T-cell (primary cell): Measurements from ENCODE around the gene FLT1. TPM values are rescaled to one million over a fixed set of nuclear protein-coding genes. Genes with fewer than 3 reads are reported as not detected.

Experiments used
- ATAC-seq, 4 experiments: fragments of 200-7000 bp in 3 of 4; fragments of 150-1000 bp in 1 of 4; cut with Tn5 transposase; replicated peaks in 1 of 4; 1 replicate in 3 of 4; 2 replicates in 1 of 4; pipeline ENCODE4 v1.10.0; 2021; ENCODE audit warnings: moderate library complexity in 3 of 4, mild to moderate bottlenecking in 2 of 4, moderate number of reproducible peaks in 1 of 4
- CTCF ChIA-PET, 2 donors: fragments of 300-600 bp; sonication (Branson Sonifier 250); formaldehyde crosslinking; loops; one replicate each; lab custom pipeline; 2022; ENCODE audit warnings: antibody characterized with exemption in 2 of 2; lab: Charles Lee
- POLR2A ChIA-PET, 2 donors: fragments of 300-600 bp; sonication (Branson Sonifier 250); formaldehyde crosslinking; loops; one replicate each; lab custom pipeline; 2022; ENCODE audit warnings: antibody characterized with exemption in 2 of 2; lab: Charles Lee
- DNase-seq, 35 experiments: peaks; one replicate each; pipeline versions ENCODE4 v3.0.0 to v3.0.0-alpha.2; 2013 to 2023
- H3K27ac ChIP-seq: one replicate; pipeline ENCODE4 v1.5.1; 2013; ENCODE audit warnings: low read length
- H3K27me3 ChIP-seq, 2 experiments: replicated peaks in 1 of 2; 1 replicate in 1 of 2; 2 replicates in 1 of 2; pipeline versions ENCODE4 v1.6.1 to v1.7.0; 2013; ENCODE audit warnings: low read length in 1 of 2, mixed read lengths in 1 of 2; ENCODE audit not compliant: control insufficient read depth in 2 of 2, insufficient read depth in 2 of 2; ENCODE audit errors: extremely low read depth in 1 of 2
- H3K36me3 ChIP-seq, 2 donors: 1 replicate in 1 of 2; 2 replicates in 1 of 2; pipeline versions ENCODE4 v1.6.1 to v1.7.0; 2013; ENCODE audit warnings: low read length in 1 of 2; ENCODE audit not compliant: control insufficient read depth in 2 of 2, insufficient read depth in 1 of 2; ENCODE audit errors: extremely low read depth in 1 of 2
- H3K4me1 ChIP-seq, 2 experiments: 1 replicate in 1 of 2; 2 replicates in 1 of 2; pipeline versions ENCODE4 v1.6.1 to v1.7.0; 2013; ENCODE audit warnings: low read length in 2 of 2, mixed read lengths in 1 of 2; ENCODE audit not compliant: insufficient read depth in 2 of 2, control insufficient read depth in 1 of 2; ENCODE audit errors: extremely low read depth in 1 of 2
- H3K4me3 ChIP-seq, 2 donors: 1 replicate in 1 of 2; 2 replicates in 1 of 2; pipeline versions ENCODE4 v1.5.1 to v1.7.0; 2013; ENCODE audit warnings: mild to moderate bottlenecking in 2 of 2, low read length in 1 of 2, moderate library complexity in 1 of 2; ENCODE audit not compliant: control insufficient read depth in 1 of 2; ENCODE audit errors: extremely low read depth in 1 of 2
- H3K9me3 ChIP-seq: 2 replicates; pipeline ENCODE4 v1.7.0; 2013
- H3K27ac Mint-ChIP-seq, 2 donors: one replicate each; pipeline ENCODE4 v1.8.0; 2020 to 2021; ENCODE audit warnings: mild to moderate bottlenecking in 2 of 2, mixed read lengths in 2 of 2
- H3K27me3 Mint-ChIP-seq, 2 donors: one replicate each; pipeline ENCODE4 v1.8.0; 2021 to 2022; ENCODE audit warnings: mixed read lengths in 2 of 2
- H3K36me3 Mint-ChIP-seq: one replicate; pipeline ENCODE4 v1.8.0; 2021; ENCODE audit warnings: mixed read lengths
- H3K4me1 Mint-ChIP-seq, 3 donors: one replicate each; pipeline ENCODE4 v1.8.0; 2020 to 2022; ENCODE audit warnings: mixed read lengths in 3 of 3, mild to moderate bottlenecking in 1 of 3
- H3K4me3 Mint-ChIP-seq, 3 donors: one replicate each; pipeline ENCODE4 v1.8.0; 2020 to 2022; ENCODE audit warnings: mild to moderate bottlenecking in 3 of 3, mixed read lengths in 3 of 3, moderate library complexity in 3 of 3
- H3K9me3 Mint-ChIP-seq, 3 donors: one replicate each; pipeline ENCODE4 v1.8.0; 2020 to 2022; ENCODE audit warnings: mixed read lengths in 3 of 3
- WGBS: methylation state at CpG from one replicate; pipeline ENCODE4 v1.1.5; 2013; ENCODE audit warnings: missing lambda C conversion rate; ENCODE audit not compliant: insufficient coverage; 5-methylcytosine and 5-hydroxymethylcytosine counted together
- total RNA-seq, 35 experiments: library from RNA in 6 of 35; stranded (reverse) in 6 of 35; fragments of 120-200 nt in 1 of 35; gene quantifications; one replicate each; pipeline versions ENCODE4 v1.2.1 to v1.2.4 and lab custom pipeline; 2013 to 2026

FLT1 gene
- total RNA-seq, 5 donors from 2014 or later (not counting 1 experiment from before 2014, with no cell fraction given) = 0.56 to 2.9 (median 1.6) TPM

DNA sequence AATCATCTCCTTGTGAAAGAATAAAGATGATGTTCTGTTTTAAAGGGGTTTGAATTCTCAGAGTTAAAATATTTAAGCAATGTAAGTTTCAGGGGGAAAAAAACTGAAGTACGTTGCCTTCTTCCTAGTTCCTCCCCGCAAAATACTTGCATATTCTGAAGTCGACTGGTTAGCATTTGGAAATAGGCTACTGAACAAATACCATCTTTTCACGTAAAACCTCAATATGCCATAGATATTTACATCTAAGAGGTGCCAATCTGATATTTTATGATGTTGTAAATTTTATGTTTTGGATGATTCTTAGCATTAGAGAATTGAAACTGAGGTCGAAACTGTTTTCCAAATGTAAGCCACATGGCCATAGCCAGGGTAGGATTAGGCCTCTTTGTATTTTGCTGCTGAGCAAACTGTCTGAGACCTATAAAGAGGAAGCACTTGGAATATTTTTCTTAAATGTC is 138.3 kb downstream of the FLT1 start:
- POLR2A ChIA-PET = no interaction called here
- Histone ChIP-seq H3K27me3 (peaks cover 0 to 2% of the 10 kb centered on the region in 2 experiments), H3K4me1 (peaks cover 6 to 15% of the 10 kb centered on the region in 2 experiments), H3K27ac (no peak overlapping the region), H3K4me3 (no peak overlapping the region), H3K9me3 (no peaks in the 10 kb centered on the region), H3K36me3 (peaks cover 0 to 3% of the 10 kb centered on the region in 2 donors)
- no CpG with 5 or more reads among the region's 5 CpGs for WGBS
- H3K27me3 Mint-ChIP-seq = no peaks in the 10 kb centered on the region
- peaks cover 37 to 43% (median 41%) of the 10 kb centered on the region in 3 donors for H3K4me1 Mint-ChIP-seq
- no peak overlapping the region for H3K27ac Mint-ChIP-seq
- DNase-seq = no peak
- ATAC-seq = no peak
- CTCF ChIA-PET = no interaction called here
- H3K9me3 Mint-ChIP-seq = peaks cover 0 to 4% (median 0%) of the 10 kb centered on the region in 3 donors
- H3K4me3 Mint-ChIP-seq = peak overlapping the region in 1 of 3 donors; percentile 47
- H3K36me3 Mint-ChIP-seq = no peaks in the 10 kb centered on the region

DNA sequence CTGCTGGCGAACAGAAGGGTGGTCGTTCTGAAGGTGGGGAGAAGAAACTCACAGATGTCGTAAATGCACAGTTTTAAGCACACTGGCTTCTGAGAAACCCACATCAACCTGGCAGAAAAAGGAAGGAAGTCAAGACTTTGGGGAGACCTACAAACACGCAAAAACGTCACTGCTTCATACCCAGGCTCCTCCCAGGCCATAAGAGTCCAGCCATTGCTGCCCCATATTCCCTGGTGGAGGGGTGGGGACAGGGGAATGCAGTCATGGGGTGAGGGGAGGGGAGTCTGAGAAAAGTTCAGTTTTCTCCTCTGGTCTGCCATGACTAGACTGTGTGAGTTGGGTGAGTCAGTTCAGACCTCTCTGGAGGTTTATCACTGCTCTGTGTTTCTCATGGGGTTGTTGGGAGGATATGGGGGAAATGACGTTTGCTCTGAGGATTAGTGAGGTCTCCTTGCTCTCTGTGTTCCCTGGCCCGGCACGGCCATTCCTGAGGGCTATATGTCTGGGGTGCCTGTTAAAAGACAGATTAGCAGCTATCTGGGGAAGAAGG is 139.0 kb downstream of the FLT1 start:
- H3K27me3 Mint-ChIP-seq = no peaks in the 10 kb centered on the region
- peaks cover 0 to 2% of the 10 kb centered on the region in 2 experiments for H3K27me3 ChIP-seq
- ChIA-PET CTCF (no interaction called here), POLR2A (no interaction called here)
- peaks cover 37 to 43% (median 41%) of the 10 kb centered on the region in 3 donors for H3K4me1 Mint-ChIP-seq
- 69% methylated on average over 3 of the region's 8 CpGs for WGBS
- H3K9me3 Mint-ChIP-seq = peaks cover 0 to 4% (median 0%) of the 10 kb centered on the region in 3 donors
- peak overlapping the region in 1 of 3 donors; percentile 47 for H3K4me3 Mint-ChIP-seq
- H3K36me3 Mint-ChIP-seq = no peaks in the 10 kb centered on the region
- peaks cover 6 to 15% of the 10 kb centered on the region in 2 experiments for H3K4me1 ChIP-seq
- DNase-seq (peak in 7 of 35 experiments; percentile 0 to 8 (median 4)), ATAC-seq (peak in 2 of 4 experiments; percentile 29 to 86)
- no peak overlapping the region for H3K4me3 ChIP-seq
- H3K27ac ChIP-seq = no peak overlapping the region
- peaks cover 0 to 3% of the 10 kb centered on the region in 2 donors for H3K36me3 ChIP-seq
- H3K9me3 ChIP-seq = no peaks in the 10 kb centered on the region
- peak overlapping the region in 1 of 2 donors; percentile 80 for H3K27ac Mint-ChIP-seq

- ATAC-seq (no peak), DNase-seq (no peak)
- peaks cover 0 to 3% of the 10 kb centered on the region in 2 donors for H3K36me3 ChIP-seq
- Mint-ChIP-seq H3K9me3 (no peaks in the 10 kb centered on the region), H3K4me3 (peak overlapping the region in 1 of 3 donors; percentile 47), H3K27me3 (no peaks in the 10 kb centered on the region), H3K27ac (peak overlapping the region in 1 of 2 donors; percentile 80), H3K36me3 (no peaks in the 10 kb centered on the region), H3K4me1 (peaks cover 37 to 43% (median 41%) of the 10 kb centered on the region in 3 donors)
- ChIA-PET CTCF (no interaction called here), POLR2A (no interaction called here)
- 87% methylated on average over 7 of the region's 14 CpGs for WGBS
- H3K27ac ChIP-seq = no peak overlapping the region
- peak overlapping the region in 1 of 2 donors; percentile 5 for H3K4me3 ChIP-seq
- H3K27me3 ChIP-seq = peaks cover 0 to 2% of the 10 kb centered on the region in 2 experiments
- H3K9me3 ChIP-seq = no peaks in the 10 kb centered on the region
- peaks cover 6 to 15% of the 10 kb centered on the region in 2 experiments for H3K4me1 ChIP-seq
Observed at GRCh38 chr13:28355046-28355821, 139.7 kb downstream of the FLT1 start.

DNA sequence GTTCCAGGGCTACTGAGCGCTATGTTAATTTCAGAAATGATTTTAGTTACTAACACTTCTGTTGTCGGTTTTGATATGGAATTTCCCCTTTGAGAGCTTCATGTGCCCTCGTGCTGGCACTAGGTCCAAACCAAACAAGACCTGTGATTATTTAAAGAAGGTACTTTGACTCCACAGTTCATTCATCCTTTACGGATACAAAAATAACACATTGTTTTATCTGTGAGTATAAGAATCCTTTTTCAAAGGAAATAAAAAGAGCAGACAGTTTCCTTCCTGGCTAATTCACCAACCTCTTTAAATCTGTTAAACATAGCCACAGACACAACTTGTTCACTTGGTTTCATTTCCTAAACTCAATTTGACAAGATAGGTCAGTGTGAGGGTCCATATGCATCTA is 141.2 kb downstream of the FLT1 start:
- Histone ChIP-seq H3K4me3 (no peak overlapping the region), H3K27me3 (peaks cover 0 to 2% of the 10 kb centered on the region in 2 experiments), H3K27ac (no peak overlapping the region), H3K4me1 (peaks cover 6 to 15% of the 10 kb centered on the region in 2 experiments), H3K36me3 (peaks cover 0 to 3% of the 10 kb centered on the region in 2 donors), H3K9me3 (no peaks in the 10 kb centered on the region)
- Mint-ChIP-seq H3K27ac (no peak overlapping the region), H3K9me3 (no peaks in the 10 kb centered on the region), H3K27me3 (no peaks in the 10 kb centered on the region), H3K36me3 (no peaks in the 10 kb centered on the region), H3K4me1 (peaks cover 36 to 42% (median 39%) of the 10 kb centered on the region in 3 donors), H3K4me3 (no peak overlapping the region)
- DNase-seq = no peak
- ATAC-seq = peak in 1 of 4 experiments; percentile 15
- no CpG with 5 or more reads among the region's 4 CpGs for WGBS
- POLR2A ChIA-PET = no interaction called here
- CTCF ChIA-PET = interaction anchor here (0.6 to 0.7 kb wide), 3 partner anchors 305 to 443 kb away, joined by 3 to 9 read pairs (median 4); partner anchors contain the start of gene POMP (in 1 of the 2)

DNA sequence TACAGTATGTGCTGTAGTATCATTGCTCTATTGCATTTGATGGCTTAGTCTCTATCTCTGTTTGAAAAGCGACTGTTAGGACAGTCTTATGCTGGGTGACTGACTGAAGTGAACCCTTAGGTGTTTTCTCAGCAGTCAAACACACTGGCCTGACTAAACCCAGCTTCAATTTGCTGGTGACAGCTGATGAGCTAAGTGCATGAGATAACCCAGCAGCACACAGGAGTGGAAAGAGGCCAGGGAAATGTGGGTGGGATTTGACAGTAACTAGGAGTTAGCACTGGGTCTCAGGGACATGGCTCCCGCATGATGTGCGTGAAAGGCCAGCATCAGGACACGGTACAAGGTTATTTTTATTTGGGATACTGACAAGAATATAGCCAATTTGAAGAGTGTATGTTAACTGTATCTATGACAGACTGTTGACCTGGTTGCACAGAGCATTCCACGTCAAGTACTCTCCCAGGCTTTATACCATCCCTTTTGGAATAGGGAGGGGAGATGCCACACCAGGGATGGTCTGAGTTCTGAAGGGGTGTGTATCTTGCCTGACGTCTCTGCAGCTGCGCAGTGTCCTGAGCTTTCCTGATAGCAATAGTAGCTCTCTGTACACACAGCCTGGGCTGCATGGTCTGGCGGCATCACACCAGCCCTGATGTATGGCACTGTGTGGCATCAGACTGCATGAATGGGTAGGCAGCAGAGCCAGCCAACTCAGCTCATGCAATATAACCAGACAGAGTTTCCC is 144.8 kb downstream of the FLT1 start:
- Histone ChIP-seq H3K27me3 (peaks cover 0 to 5% of the 10 kb centered on the region in 2 experiments), H3K27ac (no peak overlapping the region), H3K4me1 (peaks cover 4 to 16% of the 10 kb centered on the region in 2 experiments), H3K9me3 (no peaks in the 10 kb centered on the region), H3K4me3 (no peak overlapping the region), H3K36me3 (no peaks in the 10 kb centered on the region)
- POLR2A ChIA-PET = no interaction called here
- Mint-ChIP-seq H3K4me3 (no peak overlapping the region), H3K27ac (no peak overlapping the region), H3K36me3 (no peaks in the 10 kb centered on the region), H3K27me3 (peaks cover 0 to 5% of the 10 kb centered on the region in 2 donors), H3K4me1 (peaks cover 18 to 29% (median 26%) of the 10 kb centered on the region in 3 donors), H3K9me3 (no peaks in the 10 kb centered on the region)
- 92% methylated on average over 4 of the region's 8 CpGs for WGBS
- DNase-seq (no peak), ATAC-seq (no peak)
- CTCF ChIA-PET = interaction anchor here in 1 of 2 donors (0.5 kb wide), 1 partner anchor 370 kb away, joined by 10 read pairs; no protein-coding TSS in a partner anchor

GRCh38 chr13:28349371-28349770 is 145.6 kb downstream of the FLT1 start:
- DNase-seq (no peak), ATAC-seq (no peak)
- Mint-ChIP-seq H3K27me3 (peaks cover 2 to 6% of the 10 kb centered on the region in 2 donors), H3K27ac (no peak overlapping the region), H3K36me3 (no peaks in the 10 kb centered on the region), H3K4me1 (peaks cover 15 to 23% (median 22%) of the 10 kb centered on the region in 3 donors), H3K9me3 (no peaks in the 10 kb centered on the region), H3K4me3 (no peak overlapping the region)
- Histone ChIP-seq H3K4me3 (no peak overlapping the region), H3K9me3 (no peaks in the 10 kb centered on the region), H3K4me1 (peaks cover 4 to 12% of the 10 kb centered on the region in 2 experiments), H3K36me3 (no peaks in the 10 kb centered on the region), H3K27ac (no peak overlapping the region), H3K27me3 (peaks cover 0 to 5% of the 10 kb centered on the region in 2 experiments)
- ChIA-PET CTCF (interaction anchor here in 1 of 2 donors (0.5 to 0.6 kb wide), 2 partner anchors 17 to 469 kb away, joined by 3 to 6 read pairs; no protein-coding TSS in a partner anchor), POLR2A (no interaction called here)
- 67% methylated on average over 1 of the region's 6 CpGs for WGBS
